ENCODE results near the gene CNTN5. TPM values are rescaled to one million over a fixed set of nuclear protein-coding genes. Genes with fewer than 3 reads are reported as not detected.

The CNTN5 gene
- total RNA-seq, 1 donor from 2014 or later: 0.36 TPM

DNA sequence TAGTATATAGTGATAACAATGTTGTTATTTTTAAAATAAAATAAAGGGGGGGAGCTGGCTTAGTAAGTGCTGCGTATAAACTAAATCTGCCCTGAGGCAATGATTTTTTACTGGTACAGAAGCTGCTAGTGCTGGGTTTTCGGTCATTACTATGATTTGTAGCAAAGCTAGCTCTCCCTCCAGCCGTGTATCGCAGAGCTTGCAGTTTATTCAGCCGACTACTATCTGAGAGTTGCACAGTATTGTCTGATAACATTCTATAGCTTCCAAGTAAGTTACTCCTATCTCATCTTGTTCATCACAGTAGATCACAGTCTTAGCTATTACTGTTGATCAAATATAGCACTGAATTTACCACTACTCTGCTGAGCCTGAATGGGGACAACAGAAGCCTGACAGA is 860.9 kb downstream of the CNTN5 start:
- TF ChIP-seq, protein P1, sequence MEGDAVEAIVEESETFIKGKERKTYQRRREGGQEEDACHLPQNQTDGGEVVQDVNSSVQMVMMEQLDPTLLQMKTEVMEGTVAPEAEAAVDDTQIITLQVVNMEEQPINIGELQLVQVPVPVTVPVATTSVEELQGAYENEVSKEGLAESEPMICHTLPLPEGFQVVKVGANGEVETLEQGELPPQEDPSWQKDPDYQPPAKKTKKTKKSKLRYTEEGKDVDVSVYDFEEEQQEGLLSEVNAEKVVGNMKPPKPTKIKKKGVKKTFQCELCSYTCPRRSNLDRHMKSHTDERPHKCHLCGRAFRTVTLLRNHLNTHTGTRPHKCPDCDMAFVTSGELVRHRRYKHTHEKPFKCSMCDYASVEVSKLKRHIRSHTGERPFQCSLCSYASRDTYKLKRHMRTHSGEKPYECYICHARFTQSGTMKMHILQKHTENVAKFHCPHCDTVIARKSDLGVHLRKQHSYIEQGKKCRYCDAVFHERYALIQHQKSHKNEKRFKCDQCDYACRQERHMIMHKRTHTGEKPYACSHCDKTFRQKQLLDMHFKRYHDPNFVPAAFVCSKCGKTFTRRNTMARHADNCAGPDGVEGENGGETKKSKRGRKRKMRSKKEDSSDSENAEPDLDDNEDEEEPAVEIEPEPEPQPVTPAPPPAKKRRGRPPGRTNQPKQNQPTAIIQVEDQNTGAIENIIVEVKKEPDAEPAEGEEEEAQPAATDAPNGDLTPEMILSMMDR (IDR thresholded peaks at IDR 0.05; ENCODE audit: borderline replicate concordance): no peak
- no peaks in the 10 kb centered on the region for H3K9me3 ChIP-seq (replicated peaks)
- no peaks in the 10 kb centered on the region for H3K27me3 ChIP-seq (ENCODE audit: low read depth)
- H3K27ac ChIP-seq (replicated peaks): no peak overlapping the region
- no peaks in the 10 kb centered on the region for H3K36me3 ChIP-seq
- no peaks in the 10 kb centered on the region for H3K4me1 ChIP-seq
- DNase-seq: no peak
- H3K4me3 ChIP-seq: no peak overlapping the region
- intact Hi-C loops (cut with micrococcal nuclease): no loop called here

- Histone ChIP-seq H3K27ac (replicated peaks) (no peak overlapping the region), H3K9me3 (replicated peaks) (no peaks in the 10 kb centered on the region), H3K27me3 (ENCODE audit: low read depth) (no peaks in the 10 kb centered on the region), H3K4me3 (no peak overlapping the region), H3K36me3 (no peaks in the 10 kb centered on the region), H3K4me1 (no peaks in the 10 kb centered on the region)
- intact Hi-C loops (cut with micrococcal nuclease): no loop called here
- TF ChIP-seq, protein P1 (IDR thresholded peaks at IDR 0.05; ENCODE audit: borderline replicate concordance): no peak
- DNase-seq: no peak
Observed at GRCh38 chr11:99884750-99885149, 864.0 kb downstream of the CNTN5 start.

DNA sequence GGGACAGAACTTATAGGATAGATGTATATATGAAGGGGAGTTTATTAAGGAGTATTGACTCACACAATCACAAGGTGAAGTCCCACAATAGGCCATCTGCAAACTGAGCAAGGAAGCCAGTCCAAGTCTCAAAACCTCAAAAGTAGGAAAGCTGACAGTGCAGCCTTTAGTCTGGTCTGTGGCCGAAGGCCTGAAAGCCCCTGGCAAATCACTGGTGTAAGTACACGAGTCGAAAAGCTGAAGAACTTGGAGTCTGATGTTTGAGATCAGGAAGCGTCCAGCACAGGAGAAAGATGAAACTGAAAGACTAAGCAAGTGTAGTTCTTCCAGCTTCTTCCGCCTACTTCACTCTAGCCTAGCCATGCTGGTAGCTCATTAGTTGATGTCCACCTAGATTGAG is 866.7 kb downstream of the CNTN5 start:
- H3K27ac ChIP-seq (replicated peaks): no peak overlapping the region
- H3K36me3 ChIP-seq: no peaks in the 10 kb centered on the region
- no peak overlapping the region for H3K4me3 ChIP-seq
- intact Hi-C loops (cut with micrococcal nuclease): no loop called here
- TF ChIP-seq, protein P1 (IDR thresholded peaks at IDR 0.05; ENCODE audit: borderline replicate concordance): no peak
- H3K9me3 ChIP-seq (replicated peaks): peaks cover 7% of the 10 kb centered on the region
- H3K27me3 ChIP-seq (ENCODE audit: low read depth): no peaks in the 10 kb centered on the region
- DNase-seq: no peak
- no peaks in the 10 kb centered on the region for H3K4me1 ChIP-seq

GRCh38 chr11:99893811-99894210 is 873.1 kb downstream of the CNTN5 start:
- Histone ChIP-seq H3K36me3 (no peaks in the 10 kb centered on the region), H3K9me3 (replicated peaks) (peaks cover 43% of the 10 kb centered on the region), H3K4me3 (no peak overlapping the region), H3K27me3 (ENCODE audit: low read depth) (no peaks in the 10 kb centered on the region), H3K27ac (replicated peaks) (no peak overlapping the region), H3K4me1 (no peaks in the 10 kb centered on the region)
- TF ChIP-seq, protein P1 (IDR thresholded peaks at IDR 0.05; ENCODE audit: borderline replicate concordance): no peak
- DNase-seq: no peak
- intact Hi-C loops (cut with micrococcal nuclease): no loop called here

DNA sequence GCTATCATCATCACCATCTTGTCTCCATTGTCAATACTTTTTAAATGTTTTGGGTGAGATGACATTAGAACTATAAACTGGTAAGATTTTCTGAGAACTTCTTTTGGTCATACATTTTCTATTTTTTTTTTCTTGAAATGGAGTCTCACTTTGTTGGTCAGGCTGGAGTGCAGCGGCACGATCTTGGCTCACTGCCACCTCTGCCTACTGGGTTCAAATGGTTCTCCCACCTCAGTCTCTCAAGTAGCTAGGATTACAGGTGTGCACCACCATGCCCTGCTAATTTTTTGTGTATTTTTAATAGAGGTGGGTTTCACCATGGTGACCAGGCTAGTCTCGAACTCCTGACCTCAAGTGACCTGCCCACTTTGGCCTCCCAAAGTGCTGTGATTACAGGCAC is 880.4 kb downstream of the CNTN5 start:
- intact Hi-C loops (cut with micrococcal nuclease): no loop called here
- no peaks in the 10 kb centered on the region for H3K4me1 ChIP-seq
- H3K27me3 ChIP-seq (ENCODE audit: low read depth): no peaks in the 10 kb centered on the region
- peaks cover 40% of the 10 kb centered on the region for H3K9me3 ChIP-seq (replicated peaks)
- no peak for DNase-seq
- no peak overlapping the region for H3K27ac ChIP-seq (replicated peaks)
- H3K36me3 ChIP-seq: no peaks in the 10 kb centered on the region
- TF ChIP-seq, protein P1 (IDR thresholded peaks at IDR 0.05; ENCODE audit: borderline replicate concordance): no peak
- H3K4me3 ChIP-seq: no peak overlapping the region

GRCh38 chr11:99911116-99911515 is 890.4 kb downstream of the CNTN5 start:
- TF ChIP-seq, protein P1 (IDR thresholded peaks at IDR 0.05; ENCODE audit: borderline replicate concordance): no peak
- Histone ChIP-seq H3K36me3 (no peaks in the 10 kb centered on the region), H3K4me3 (no peak overlapping the region), H3K9me3 (replicated peaks) (no peaks in the 10 kb centered on the region), H3K27me3 (ENCODE audit: low read depth) (no peaks in the 10 kb centered on the region), H3K27ac (replicated peaks) (no peak overlapping the region), H3K4me1 (no peaks in the 10 kb centered on the region)
- no peak for DNase-seq
- intact Hi-C loops (cut with micrococcal nuclease): no loop called here
